H9 (cell line): ENCODE results near the gene TNRC18. TPM values are rescaled to one million over a fixed set of nuclear protein-coding genes. Genes with fewer than 3 reads are reported as not detected.

Source experiments
- DNase-seq: peaks from one replicate; pipeline ENCODE4 v3.0.0-alpha.2; 2017
- H2AFZ ChIP-seq: one replicate; pipeline ENCODE4 v1.6.1; 2013; ENCODE audit warnings: mild to moderate bottlenecking, low read length, control low read depth, moderate library complexity
- H2AK5ac ChIP-seq: 2 replicates; pipeline ENCODE4 v1.6.1; 2013; ENCODE audit warnings: low read length, control low read depth, mixed read lengths; ENCODE audit not compliant: insufficient read length
- H2BK120ac ChIP-seq: one replicate; pipeline ENCODE4 v1.6.1; 2013; ENCODE audit warnings: low read depth, mild to moderate bottlenecking, low read length, control low read depth, inconsistent platforms; ENCODE audit not compliant: poor library complexity, severe bottlenecking
- H2BK12ac ChIP-seq: 2 replicates; pipeline ENCODE4 v1.6.1; 2013; ENCODE audit warnings: low read length, control low read depth, mixed read lengths, low read depth; ENCODE audit not compliant: insufficient read length
- H2BK15ac ChIP-seq: 2 replicates; pipeline ENCODE4 v1.6.1; 2013; ENCODE audit warnings: low read depth, low read length, control low read depth
- H2BK20ac ChIP-seq: one replicate; pipeline ENCODE4 v1.6.1; 2013; ENCODE audit warnings: low read depth, mild to moderate bottlenecking, low read length, control low read depth, inconsistent platforms; ENCODE audit not compliant: poor library complexity, severe bottlenecking
- H2BK5ac ChIP-seq: 2 replicates; pipeline ENCODE4 v1.6.1; 2013; ENCODE audit warnings: low read length, control low read depth, mixed read lengths; ENCODE audit not compliant: insufficient read length
- H3K14ac ChIP-seq: 2 replicates; pipeline ENCODE4 v1.6.1; 2013; ENCODE audit warnings: low read length, control low read depth; ENCODE audit not compliant: insufficient read depth
- H3K18ac ChIP-seq: 2 replicates; pipeline ENCODE4 v1.6.1; 2013; ENCODE audit warnings: low read depth, mild to moderate bottlenecking, mixed read lengths, low read length, control low read depth; ENCODE audit not compliant: insufficient read length
- H3K23ac ChIP-seq: 2 replicates; pipeline ENCODE4 v1.6.1; 2013; ENCODE audit warnings: low read length, control low read depth, mixed read lengths, low read depth; ENCODE audit not compliant: insufficient read length
- H3K23me2 ChIP-seq: 2 replicates; pipeline ENCODE4 v1.6.1; 2013; ENCODE audit warnings: low read depth, mild to moderate bottlenecking, mixed read lengths, low read length, control low read depth; ENCODE audit not compliant: insufficient read length, poor library complexity, severe bottlenecking
- H3K27ac ChIP-seq: 2 replicates; pipeline ENCODE4 v1.5.1; 2013; ENCODE audit warnings: low read length, control low read depth, mixed read lengths, low read depth; ENCODE audit not compliant: insufficient read length
- H3K27me3 ChIP-seq: 2 replicates; pipeline ENCODE4 v1.6.1; 2013; ENCODE audit warnings: low read length, control low read depth, inconsistent platforms; ENCODE audit not compliant: insufficient read depth
- H3K4ac ChIP-seq: 2 replicates; pipeline ENCODE4 v1.6.1; 2013; ENCODE audit warnings: low read depth, mild to moderate bottlenecking, control low read depth, inconsistent platforms, low read length, moderate library complexity
- H3K4me1 ChIP-seq: 2 replicates; pipeline ENCODE4 v1.6.1; 2013; ENCODE audit warnings: low read length, control low read depth, inconsistent platforms; ENCODE audit not compliant: insufficient read depth
- H3K4me2 ChIP-seq: 2 replicates; pipeline ENCODE4 v1.6.1; 2013; ENCODE audit warnings: low read length, control low read depth, mixed read lengths; ENCODE audit not compliant: insufficient read length, insufficient read depth
- H3K56ac ChIP-seq: 2 replicates; pipeline ENCODE4 v1.6.1; 2013; ENCODE audit warnings: low read depth, mild to moderate bottlenecking, mixed read lengths, low read length, control low read depth; ENCODE audit not compliant: insufficient read length
- H3K79me1 ChIP-seq: 2 replicates; pipeline ENCODE4 v1.6.1; 2013; ENCODE audit warnings: low read depth, mild to moderate bottlenecking, moderate library complexity, low read length, control low read depth, inconsistent platforms; ENCODE audit not compliant: insufficient read depth, poor library complexity, severe bottlenecking
- H3K79me2 ChIP-seq: 2 replicates; pipeline ENCODE4 v1.6.1; 2013; ENCODE audit warnings: low read length, control low read depth, inconsistent platforms; ENCODE audit not compliant: insufficient read depth
- H3K9ac ChIP-seq: 2 replicates; pipeline ENCODE4 v1.6.1; 2013; ENCODE audit warnings: low read length, control low read depth, mixed read lengths; ENCODE audit not compliant: insufficient read length; ENCODE audit errors: extremely low read depth
- H3K9me3 ChIP-seq: one replicate; pipeline ENCODE4 v1.6.1; 2013; ENCODE audit warnings: low read depth, low read length, inconsistent platforms; ENCODE audit not compliant: control insufficient read depth
- H3T11ph ChIP-seq: one replicate; pipeline ENCODE4 v1.6.1; 2013; ENCODE audit warnings: mild to moderate bottlenecking, low read length, control low read depth, inconsistent platforms
- H4K20me1 ChIP-seq: one replicate; pipeline ENCODE4 v1.6.1; 2013; ENCODE audit not compliant: control insufficient read depth, insufficient read length, insufficient read depth
- H4K5ac ChIP-seq: 2 replicates; pipeline ENCODE4 v1.6.1; 2013; ENCODE audit warnings: low read depth, mild to moderate bottlenecking, mixed read lengths, low read length, control low read depth; ENCODE audit not compliant: insufficient read length
- H4K8ac ChIP-seq: replicated peaks from 2 replicates; pipeline ENCODE4 v1.6.1; 2013; ENCODE audit warnings: low read length, control low read depth, mixed read lengths, low read depth; ENCODE audit not compliant: insufficient read length
- H4K91ac ChIP-seq: 2 replicates; pipeline ENCODE4 v1.6.1; 2013; ENCODE audit warnings: low read depth, mild to moderate bottlenecking, moderate library complexity, mixed read lengths, low read length, control low read depth; ENCODE audit not compliant: insufficient read length
- H3K27ac Mint-ChIP-seq, 3 experiments: 2 replicates in 2 of 3; 3 replicates in 1 of 3; pipeline ENCODE4 v1.8.0; 2020 to 2021; ENCODE audit warnings: mixed read lengths in 3 of 3, mild to moderate bottlenecking in 1 of 3, moderate library complexity in 1 of 3
- H3K27me3 Mint-ChIP-seq: 2 replicates; pipeline ENCODE4 v1.8.0; 2021; ENCODE audit warnings: low read depth, mild to moderate bottlenecking, moderate library complexity, mixed read lengths
- H3K36me3 Mint-ChIP-seq, 3 experiments: 2 replicates in 2 of 3; 3 replicates in 1 of 3; pipeline ENCODE4 v1.8.0; 2020 to 2021; ENCODE audit warnings: low read depth in 3 of 3, mixed read lengths in 3 of 3; ENCODE audit not compliant: insufficient read depth in 1 of 3
- H3K4me1 Mint-ChIP-seq, 2 experiments: 2 replicates each; pipeline ENCODE4 v1.8.0; 2020; ENCODE audit warnings: mixed read lengths in 2 of 2
- H3K4me3 Mint-ChIP-seq, 2 experiments: 2 replicates in 1 of 2; 3 replicates in 1 of 2; pipeline ENCODE4 v1.8.0; 2020 to 2021; ENCODE audit warnings: mild to moderate bottlenecking in 2 of 2, mixed read lengths in 2 of 2, moderate library complexity in 1 of 2
- H3K9me3 Mint-ChIP-seq, 2 experiments: 2 replicates in 1 of 2; 3 replicates in 1 of 2; pipeline ENCODE4 v1.8.0; 2020; ENCODE audit warnings: mild to moderate bottlenecking in 2 of 2, mixed read lengths in 2 of 2, moderate library complexity in 1 of 2
- CTCF ChIP-seq: fragments of 200-600 bp; sonication (generic); conservative IDR thresholded peaks from 3 replicates; pipeline ENCODE4 v1.8.0; 2021; ENCODE audit warnings: antibody characterized with exemption, mild to moderate bottlenecking
- WGBS: extraction: QIAGEN DNeasy Blood & Tissue Kit; methylation state at CpG from one replicate; pipeline ENCODE4 v1.1.7; 2013; ENCODE audit warnings: missing lambda C conversion rate, low lambda C conversion rate, mixed read lengths; ENCODE audit not compliant: insufficient read length; ENCODE audit errors: extremely low coverage; 5-methylcytosine and 5-hydroxymethylcytosine counted together
- total RNA-seq: library from RNA; stranded (reverse); gene quantifications from 2 replicates; pipeline ENCODE4 v1.2.1, GENCODE V29; 2021

The TNRC18 gene
- total RNA-seq, 1 experiment from 2014 or later: 21.2 TPM

GRCh38 chr7:5424749-5425506, 1.3 kb upstream of the TNRC18 start:
- Mint-ChIP-seq H3K27me3 (peaks cover 61% of the 10 kb centered on the region), H3K36me3 (peaks cover 0 to 2% (median 0%) of the 10 kb centered on the region in 3 experiments; a peak in 1 of 7 replicates), H3K4me1 (peaks cover 21 to 39% of the 10 kb centered on the region in 2 experiments), H3K27ac (peak overlapping the region in 1 of 3 experiments; percentile 88; a peak in 2 of 7 replicates), H3K9me3 (no peaks in the 10 kb centered on the region; a peak in 1 of 5 replicates), H3K4me3 (peak overlapping the region; percentile 82 to 89)
- Histone ChIP-seq H4K20me1 (no peaks in the 10 kb centered on the region), H3K18ac (peak overlapping the region; percentile 88), H3K4me1 (no peaks in the 10 kb centered on the region), H3K14ac (peak overlapping the region; percentile 46), H2BK12ac (peak overlapping the region; percentile 13), H2AFZ (no peak overlapping the region), H3K4me2 (peak overlapping the region; percentile 58), H3K4ac (no peak overlapping the region; the same call in 1 of the 2 replicates), H3K27me3 (peaks cover 49% of the 10 kb centered on the region), H4K91ac (no peak overlapping the region), H2BK120ac (no peak overlapping the region), H3K9ac (no peak overlapping the region), H4K5ac (no peak overlapping the region), H3T11ph (no peak overlapping the region), H2BK20ac (no peak overlapping the region), H3K23ac (no peak overlapping the region), H3K79me2 (no peaks in the 10 kb centered on the region), H3K27ac (no peak overlapping the region), H3K9me3 (no peaks in the 10 kb centered on the region), H3K79me1 (no peaks in the 10 kb centered on the region), H4K8ac (no peak overlapping the region), H2BK15ac (no peak overlapping the region), H3K56ac (no peak overlapping the region), H2BK5ac (no peak overlapping the region), H2AK5ac (no peak overlapping the region), H3K23me2 (peaks cover 58% of the 10 kb centered on the region)
- WGBS: no CpG with 5 or more reads among the region's 44 CpGs
- DNase-seq: no peak
- TF ChIP-seq CTCF: no peak
